ENCODE results near the gene CACNA1I. TPM values are rescaled to one million over a fixed set of nuclear protein-coding genes. Genes with fewer than 3 reads are reported as not detected.
A peak's percentile ranks its signal among the peaks of the same experiment; 100 is the strongest.

CACNA1I gene
- total and polyA plus RNA-seq, 2 donors (not counting 3 experiments of a cell fraction or from before 2014, with no cell fraction given), result not detected

DNA sequence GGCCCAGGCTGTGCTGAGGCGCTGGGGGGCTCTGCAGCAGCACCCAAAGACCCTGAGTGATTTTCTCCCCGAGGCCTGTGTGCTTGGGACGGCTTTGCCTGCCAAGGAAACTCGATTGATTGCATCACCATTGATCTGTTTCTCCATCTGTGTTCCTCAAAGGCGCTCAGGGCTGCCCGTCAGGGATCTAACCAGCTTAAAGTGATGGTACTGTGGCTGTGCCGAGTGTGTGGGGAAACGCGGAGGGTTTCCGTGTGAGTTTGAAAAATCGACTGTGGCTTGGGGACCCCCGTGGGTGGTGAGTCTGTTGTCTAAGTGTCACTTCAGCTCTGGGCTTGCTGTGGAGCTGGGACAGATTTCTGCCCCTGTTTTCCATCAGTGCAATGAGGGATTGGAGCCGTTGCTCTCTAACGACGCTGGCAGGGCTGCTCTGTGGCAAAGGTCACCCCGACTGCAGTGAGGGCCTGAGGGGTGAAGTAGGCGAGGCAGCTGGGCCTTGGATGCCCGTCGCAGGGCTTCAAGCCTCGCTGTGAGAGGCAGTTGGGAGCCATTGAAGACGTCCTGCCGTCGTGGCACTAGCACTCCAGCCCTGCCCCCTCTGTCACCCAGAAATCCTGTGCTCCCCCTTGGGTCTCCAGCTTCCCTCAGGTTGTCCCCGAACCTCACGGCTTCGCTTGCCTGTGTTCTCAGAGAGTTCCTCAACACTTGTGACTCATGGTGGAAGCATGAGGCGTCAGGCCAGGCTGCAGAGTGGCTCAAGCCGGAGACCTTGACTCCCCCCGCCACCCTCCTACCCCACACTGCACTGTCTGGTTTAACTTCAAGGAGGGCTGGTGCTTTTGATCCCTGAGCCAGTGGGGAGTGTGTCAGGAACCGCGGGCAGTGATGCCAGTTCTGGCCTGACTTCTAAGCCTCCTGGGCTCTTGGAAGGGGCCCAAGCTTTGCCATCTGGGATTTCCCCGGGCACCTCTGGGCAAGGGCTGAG lies 21.8 kb downstream of the CACNA1I start:
- H3K27me3 ChIP-seq (ENCODE audit: control insufficient read depth in 2 of 2, insufficient read depth in 2 of 2, low read length in 2 of 2), result peaks cover 0 to 2% of the 10 kb centered on the region in 2 experiments
- no peak overlapping the region for H3K27ac ChIP-seq (ENCODE audit: insufficient read depth, low read depth, low read length)
- no peaks in the 10 kb centered on the region for H3K79me2 ChIP-seq (ENCODE audit: control insufficient read depth, insufficient read depth, low read length)
- no peak overlapping the region for H3K4me2 ChIP-seq (ENCODE audit: insufficient read depth, low read length)
- no peak overlapping the region for H3K9ac ChIP-seq (replicated peaks; ENCODE audit: extremely low read depth, insufficient read depth, low read length)
- no peaks in the 10 kb centered on the region for H3K9me3 ChIP-seq (replicated peaks; ENCODE audit: control insufficient read depth, insufficient read depth, low read length)
- H3K4me3 ChIP-seq (replicated peaks in 1 of 3; ENCODE audit: insufficient read depth in 1 of 3, low read depth in 1 of 3, low read length in 3 of 3), result no peak overlapping the region
- H4K20me1 ChIP-seq (replicated peaks; ENCODE audit: control insufficient read depth, extremely low read depth, insufficient read depth, low read length), result no peaks in the 10 kb centered on the region
- FAIRE-seq (no peak), DNase-seq (ENCODE audit: low read depth, low spot score) (peak; percentile 38)
- no peaks in the 10 kb centered on the region for H3K36me3 ChIP-seq (ENCODE audit: control insufficient read depth in 2 of 2, extremely low read depth in 1 of 2, insufficient read depth in 2 of 2, low read length in 2 of 2)
- H3K4me1 ChIP-seq (ENCODE audit: control insufficient read depth, extremely low read depth, insufficient read depth, low read length), result no peaks in the 10 kb centered on the region
- H2AFZ ChIP-seq (ENCODE audit: low read depth, low read length), result no peak overlapping the region
- intact Hi-C loops (cut with micrococcal nuclease), result no loop called here
- H3K9me1 ChIP-seq (replicated peaks; ENCODE audit: control insufficient read depth, extremely low read depth, insufficient read depth, low read length), result no peaks in the 10 kb centered on the region
- no peak for TF ChIP-seq MYC (IDR thresholded peaks at IDR 0.05; ENCODE audit: low read depth, low read length)
- TF ChIP-seq EZH2 (IDR thresholded peaks at IDR 0.05; ENCODE audit: borderline replicate concordance, low read depth, low read length, severe bottlenecking), result no peak
- no peak for TF ChIP-seq GATA2 (IDR thresholded peaks at IDR 0.05; ENCODE audit: insufficient read depth, insufficient read length, low read depth, low read length)
- TF ChIP-seq FOS (IDR thresholded peaks at IDR 0.05; ENCODE audit: borderline replicate concordance, insufficient read depth, low read length), result no peak
- no peak for TF ChIP-seq JUN (IDR thresholded peaks at IDR 0.05; ENCODE audit: borderline replicate concordance, insufficient read depth, insufficient read length, low read depth)
- TF ChIP-seq, protein P1, sequence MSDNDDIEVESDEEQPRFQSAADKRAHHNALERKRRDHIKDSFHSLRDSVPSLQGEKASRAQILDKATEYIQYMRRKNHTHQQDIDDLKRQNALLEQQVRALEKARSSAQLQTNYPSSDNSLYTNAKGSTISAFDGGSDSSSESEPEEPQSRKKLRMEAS (IDR thresholded peaks at IDR 0.05; ENCODE audit: insufficient read depth, insufficient read length), result no peak
- BruUV-seq (replicated peaks), result no TSS peak
- POLR2A ChIA-PET, result no interaction called here
- CTCF ChIA-PET, result interaction anchor here (1.0 to 2.0 kb wide), 4 partner anchors 33 to 444 kb away, joined by 3 to 8 read pairs (median 4); no protein-coding TSS in a partner anchor
- dilution Hi-C loops (cut with MboI; ENCODE audit: extremely low pct_ligation_motif_present, low sequenced_read_pairs), result no loop called here
